Measurements from ENCODE around the gene NEO1.
"Not testable (repeated sequence)": the region's sequence is repeated elsewhere in the genome, so short reads cannot be mapped to it uniquely, and the experiment has no call there.

Gene NEO1

DNA sequence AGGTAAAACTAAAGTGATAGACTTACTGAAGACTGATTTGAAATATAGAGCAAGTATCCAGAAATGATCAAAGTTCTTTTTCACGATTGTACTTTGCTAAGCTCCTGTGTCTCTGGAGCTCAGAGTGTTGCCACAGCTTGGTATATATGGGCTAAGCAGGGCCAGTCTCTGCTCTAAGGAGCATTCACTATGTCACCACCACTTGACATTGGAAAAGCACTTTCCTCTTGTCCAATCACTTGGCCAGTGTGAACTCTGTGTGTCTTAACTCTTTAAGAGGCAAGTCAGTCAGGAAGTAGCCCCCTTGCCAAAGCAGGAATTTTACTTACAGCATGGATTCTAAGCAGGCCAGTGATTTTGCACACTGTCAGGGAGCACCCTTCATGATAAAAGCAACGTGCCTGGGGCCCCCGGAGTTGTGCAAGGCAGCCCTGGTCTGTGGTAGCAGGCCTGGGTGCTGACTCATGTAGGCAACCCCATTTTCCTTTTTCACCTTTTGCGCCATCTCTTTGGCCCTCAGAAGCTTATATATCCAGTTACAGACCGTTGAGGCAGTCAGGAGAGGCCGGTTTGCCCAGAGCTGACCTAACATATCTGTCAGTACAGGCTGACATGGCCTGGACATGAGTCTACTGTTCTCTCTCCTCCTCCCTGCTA lies 243.5 kb downstream of the NEO1 start:
- no peak for TF ChIP-seq TCF4 (CRISPR knock-in tag; IDR thresholded peaks at IDR 0.05; ENCODE audit: borderline replicate concordance)
- no peak for TF ChIP-seq ZNF8 (CRISPR knock-in tag; IDR thresholded peaks at IDR 0.05)
- no peak for TF ChIP-seq PPARA (CRISPR knock-in tag; IDR thresholded peaks at IDR 0.05; ENCODE audit: borderline replicate concordance)
- TF ChIP-seq ESRRG (CRISPR knock-in tag; IDR thresholded peaks at IDR 0.05), result no peak
- TF ChIP-seq, protein P1, sequence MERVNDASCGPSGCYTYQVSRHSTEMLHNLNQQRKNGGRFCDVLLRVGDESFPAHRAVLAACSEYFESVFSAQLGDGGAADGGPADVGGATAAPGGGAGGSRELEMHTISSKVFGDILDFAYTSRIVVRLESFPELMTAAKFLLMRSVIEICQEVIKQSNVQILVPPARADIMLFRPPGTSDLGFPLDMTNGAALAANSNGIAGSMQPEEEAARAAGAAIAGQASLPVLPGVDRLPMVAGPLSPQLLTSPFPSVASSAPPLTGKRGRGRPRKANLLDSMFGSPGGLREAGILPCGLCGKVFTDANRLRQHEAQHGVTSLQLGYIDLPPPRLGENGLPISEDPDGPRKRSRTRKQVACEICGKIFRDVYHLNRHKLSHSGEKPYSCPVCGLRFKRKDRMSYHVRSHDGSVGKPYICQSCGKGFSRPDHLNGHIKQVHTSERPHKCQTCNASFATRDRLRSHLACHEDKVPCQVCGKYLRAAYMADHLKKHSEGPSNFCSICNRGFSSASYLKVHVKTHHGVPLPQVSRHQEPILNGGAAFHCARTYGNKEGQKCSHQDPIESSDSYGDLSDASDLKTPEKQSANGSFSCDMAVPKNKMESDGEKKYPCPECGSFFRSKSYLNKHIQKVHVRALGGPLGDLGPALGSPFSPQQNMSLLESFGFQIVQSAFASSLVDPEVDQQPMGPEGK (CRISPR knock-in tag; IDR thresholded peaks at IDR 0.05; ENCODE audit: borderline replicate concordance), result no peak
- TF ChIP-seq ZFP3 (CRISPR knock-in tag; IDR thresholded peaks at IDR 0.05), result no peak
- no peak for ATAC-seq

DNA sequence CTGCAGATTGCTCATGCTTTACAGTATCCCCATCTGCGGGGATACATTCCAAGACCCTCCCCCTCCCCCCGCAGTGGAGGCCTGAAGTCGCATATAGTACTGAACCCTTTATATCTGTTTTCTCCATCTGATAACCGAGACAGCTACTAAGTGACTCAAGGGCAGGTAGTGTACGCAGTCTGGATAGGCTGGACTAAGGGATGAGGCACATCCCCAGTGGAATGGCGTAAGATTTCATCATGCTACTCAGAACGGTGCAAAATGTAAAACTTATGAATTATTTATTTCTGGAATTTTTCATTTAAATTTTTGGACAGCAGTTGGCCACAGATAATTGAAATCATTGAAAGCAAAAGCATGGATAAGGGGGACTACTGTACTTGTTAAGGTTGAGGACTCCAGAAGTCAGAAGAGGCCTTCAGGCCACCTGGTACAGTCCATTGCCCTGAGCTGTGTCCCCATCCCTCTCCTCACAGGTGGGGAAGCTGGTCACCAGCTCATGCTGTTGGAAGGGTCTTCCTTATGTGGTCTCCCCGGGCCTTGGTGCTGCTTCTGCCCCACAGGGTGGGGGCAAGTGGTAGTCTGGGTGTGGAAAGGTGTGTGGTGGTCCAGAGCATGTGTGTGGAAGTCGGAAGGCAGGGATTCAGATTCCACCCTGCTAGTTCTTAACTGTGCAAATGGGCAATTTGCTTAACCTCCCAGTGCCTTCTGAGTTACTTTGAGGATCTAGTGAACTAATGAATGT lies 244.5 kb downstream of the NEO1 start:
- no peak for TF ChIP-seq ZNF565 (CRISPR knock-in tag; conservative IDR thresholded peaks at IDR 0.05; ENCODE audit: low read depth)
- ATAC-seq, result no peak

DNA sequence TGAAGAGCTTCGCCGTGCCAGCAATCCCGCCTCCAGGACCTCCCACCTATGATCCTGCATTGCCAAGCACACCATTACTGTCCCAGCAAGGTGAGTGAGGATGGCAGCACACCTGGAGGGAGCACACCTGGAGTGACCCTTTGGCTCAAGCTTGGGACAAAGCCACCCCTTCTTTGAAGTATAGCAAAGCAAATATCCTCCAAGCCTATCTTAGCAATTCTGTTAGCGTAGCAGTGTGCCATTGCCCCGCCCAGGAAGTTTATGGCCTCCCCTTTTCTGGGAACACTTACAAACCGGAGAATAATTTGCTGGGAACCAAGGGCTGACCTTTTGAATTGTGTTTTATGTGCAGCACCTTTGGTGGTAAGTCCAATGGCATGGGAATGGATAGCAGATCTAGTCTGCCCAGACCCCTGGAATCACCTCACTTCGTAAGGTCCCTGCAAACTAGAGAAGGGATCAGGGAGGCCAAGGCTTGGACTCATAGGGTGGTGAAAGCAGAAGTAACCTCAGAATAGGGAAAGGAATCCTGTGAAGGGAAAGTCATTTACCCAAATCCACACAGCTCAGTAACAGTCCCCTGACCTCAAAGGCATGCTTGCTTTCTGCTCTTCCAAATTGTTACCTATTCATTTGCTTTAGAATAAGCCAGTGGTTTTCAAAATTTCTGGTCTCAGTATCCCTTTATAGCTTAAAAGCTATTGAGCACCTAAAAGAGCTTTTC lies 246.4 kb downstream of the NEO1 start:
- no peak for TF ChIP-seq RARB (CRISPR knock-in tag; IDR thresholded peaks at IDR 0.05)
- TF ChIP-seq ZC3H10 (CRISPR knock-in tag; IDR thresholded peaks at IDR 0.05), result no peak
- TF ChIP-seq, protein P2, sequence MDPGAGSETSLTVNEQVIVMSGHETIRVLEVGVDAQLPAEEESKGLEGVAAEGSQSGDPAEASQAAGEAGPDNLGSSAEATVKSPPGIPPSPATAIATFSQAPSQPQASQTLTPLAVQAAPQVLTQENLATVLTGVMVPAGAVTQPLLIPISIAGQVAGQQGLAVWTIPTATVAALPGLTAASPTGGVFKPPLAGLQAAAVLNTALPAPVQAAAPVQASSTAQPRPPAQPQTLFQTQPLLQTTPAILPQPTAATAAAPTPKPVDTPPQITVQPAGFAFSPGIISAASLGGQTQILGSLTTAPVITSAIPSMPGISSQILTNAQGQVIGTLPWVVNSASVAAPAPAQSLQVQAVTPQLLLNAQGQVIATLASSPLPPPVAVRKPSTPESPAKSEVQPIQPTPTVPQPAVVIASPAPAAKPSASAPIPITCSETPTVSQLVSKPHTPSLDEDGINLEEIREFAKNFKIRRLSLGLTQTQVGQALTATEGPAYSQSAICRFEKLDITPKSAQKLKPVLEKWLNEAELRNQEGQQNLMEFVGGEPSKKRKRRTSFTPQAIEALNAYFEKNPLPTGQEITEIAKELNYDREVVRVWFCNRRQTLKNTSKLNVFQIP (CRISPR knock-in tag; IDR thresholded peaks at IDR 0.05; ENCODE audit: borderline replicate concordance, low read depth), result no peak
- no peak for TF ChIP-seq ISL1 (CRISPR knock-in tag; IDR thresholded peaks at IDR 0.05)
- TF ChIP-seq, protein P3, sequence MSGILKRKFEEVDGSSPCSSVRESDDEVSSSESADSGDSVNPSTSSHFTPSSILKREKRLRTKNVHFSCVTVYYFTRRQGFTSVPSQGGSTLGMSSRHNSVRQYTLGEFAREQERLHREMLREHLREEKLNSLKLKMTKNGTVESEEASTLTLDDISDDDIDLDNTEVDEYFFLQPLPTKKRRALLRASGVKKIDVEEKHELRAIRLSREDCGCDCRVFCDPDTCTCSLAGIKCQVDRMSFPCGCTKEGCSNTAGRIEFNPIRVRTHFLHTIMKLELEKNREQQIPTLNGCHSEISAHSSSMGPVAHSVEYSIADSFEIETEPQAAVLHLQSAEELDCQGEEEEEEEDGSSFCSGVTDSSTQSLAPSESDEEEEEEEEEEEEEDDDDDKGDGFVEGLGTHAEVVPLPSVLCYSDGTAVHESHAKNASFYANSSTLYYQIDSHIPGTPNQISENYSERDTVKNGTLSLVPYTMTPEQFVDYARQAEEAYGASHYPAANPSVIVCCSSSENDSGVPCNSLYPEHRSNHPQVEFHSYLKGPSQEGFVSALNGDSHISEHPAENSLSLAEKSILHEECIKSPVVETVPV (CRISPR knock-in tag; IDR thresholded peaks at IDR 0.05), result no peak
- no peak for TF ChIP-seq ZNF8 (CRISPR knock-in tag; IDR thresholded peaks at IDR 0.05)
- TF ChIP-seq, protein P4, sequence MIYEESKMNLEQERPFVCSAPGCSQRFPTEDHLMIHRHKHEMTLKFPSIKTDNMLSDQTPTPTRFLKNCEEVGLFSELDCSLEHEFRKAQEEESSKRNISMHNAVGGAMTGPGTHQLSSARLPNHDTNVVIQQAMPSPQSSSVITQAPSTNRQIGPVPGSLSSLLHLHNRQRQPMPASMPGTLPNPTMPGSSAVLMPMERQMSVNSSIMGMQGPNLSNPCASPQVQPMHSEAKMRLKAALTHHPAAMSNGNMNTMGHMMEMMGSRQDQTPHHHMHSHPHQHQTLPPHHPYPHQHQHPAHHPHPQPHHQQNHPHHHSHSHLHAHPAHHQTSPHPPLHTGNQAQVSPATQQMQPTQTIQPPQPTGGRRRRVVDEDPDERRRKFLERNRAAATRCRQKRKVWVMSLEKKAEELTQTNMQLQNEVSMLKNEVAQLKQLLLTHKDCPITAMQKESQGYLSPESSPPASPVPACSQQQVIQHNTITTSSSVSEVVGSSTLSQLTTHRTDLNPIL (CRISPR knock-in tag; IDR thresholded peaks at IDR 0.05; ENCODE audit: low read depth), result no peak
- no peak for TF ChIP-seq CSDC2 (CRISPR knock-in tag; IDR thresholded peaks at IDR 0.05)
- TF ChIP-seq ZNF70 (CRISPR knock-in tag; IDR thresholded peaks at IDR 0.05), result no peak
- no peak for TF ChIP-seq ZFP30 (CRISPR knock-in tag; IDR thresholded peaks at IDR 0.05)
- TF ChIP-seq ARNTL (CRISPR knock-in tag; IDR thresholded peaks at IDR 0.05; ENCODE audit: borderline replicate concordance, low read depth), result no peak
- TF ChIP-seq BACH2 (CRISPR knock-in tag; IDR thresholded peaks at IDR 0.05; ENCODE audit: borderline replicate concordance), result no peak
- TF ChIP-seq OSR1 (CRISPR knock-in tag; IDR thresholded peaks at IDR 0.05), result no peak
- no peak for TF ChIP-seq GLIS3 (CRISPR knock-in tag; IDR thresholded peaks at IDR 0.05)
- no peak for TF ChIP-seq ZNF565 (CRISPR knock-in tag; conservative IDR thresholded peaks at IDR 0.05; ENCODE audit: low read depth)
- TF ChIP-seq ESRRG (CRISPR knock-in tag; IDR thresholded peaks at IDR 0.05), result no peak
- no peak for TF ChIP-seq ZFP3 (CRISPR knock-in tag; IDR thresholded peaks at IDR 0.05)
- no peak for ATAC-seq

DNA sequence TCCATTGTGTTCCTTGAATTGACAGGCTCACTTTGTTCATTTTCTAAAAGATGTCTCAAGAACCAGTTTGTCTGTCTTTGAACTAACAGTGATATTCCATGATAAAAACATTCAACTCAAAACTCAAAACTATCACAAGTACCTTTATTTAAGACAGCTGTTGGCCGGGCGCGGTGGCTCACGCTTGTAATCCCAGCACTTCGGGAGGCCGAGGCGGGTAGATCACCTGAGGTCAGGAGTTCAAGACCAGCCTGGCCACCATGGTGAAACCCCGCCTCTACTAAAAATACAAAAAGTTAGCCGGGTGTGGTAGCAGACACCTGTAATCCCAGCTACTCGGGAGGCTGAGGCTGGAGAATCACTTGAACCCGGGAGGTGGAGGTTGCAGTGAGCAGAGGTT lies 248.0 kb downstream of the NEO1 start:
- ATAC-seq, result not testable (repeated sequence)
